A549 (cell line): Measurements from ENCODE around the gene SETD4.

ENCODE experiments used
- RCOR1 ChIP-seq: fragments of 150-350 bp; IDR thresholded peaks from 2 replicates; pipeline ENCODE4 v1.6.1; 2014; ENCODE audit warnings: antibody characterized with exemption, low read length, low read depth
- SMC3 ChIP-seq: fragments of >200 bp; sonication (Bioruptor Twin); formaldehyde crosslinking; IDR thresholded peaks from 3 replicates; pipeline ENCODE4 v1.6.1; 2018; ENCODE audit warnings: inconsistent platforms

GRCh38 chr21:36021251-36021837, 39.0 kb downstream of the SETD4 start:
- no peak for TF ChIP-seq RCOR1
- no peak for TF ChIP-seq SMC3
